GM12872 (cell line): ENCODE results near the gene SPTBN4.
A peak's percentile ranks its signal among the peaks of the same experiment; 100 is the strongest.

Experiments used
- TF ChIP-seq, protein P1 (sequence below): IDR thresholded peaks from 3 replicates; pipeline ENCODE4 v1.5.1; 2011; ENCODE audit warnings: low read depth, mild to moderate bottlenecking, low read length, moderate library complexity; ENCODE audit not compliant: insufficient read depth

SPTBN4 gene

DNA sequence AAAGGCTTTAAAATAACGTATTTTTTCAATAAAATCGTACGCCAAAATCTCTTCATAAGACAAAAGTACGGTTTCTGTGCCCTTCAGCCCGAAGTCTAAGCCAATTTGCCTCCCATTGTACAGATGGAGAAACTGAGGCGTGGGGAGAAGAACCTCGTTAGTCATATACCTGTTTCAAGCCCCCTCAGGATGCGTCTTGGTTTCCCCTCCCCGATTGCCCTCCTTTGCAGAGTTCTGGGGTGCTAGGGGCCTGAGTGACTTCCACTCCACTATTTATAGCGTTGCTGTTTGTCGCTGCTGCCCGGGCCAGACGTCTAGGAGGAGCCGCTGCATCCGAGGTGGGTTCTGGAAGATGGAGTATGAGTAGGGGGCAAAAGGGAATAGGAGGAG is 132.1 kb downstream of the SPTBN4 start:
- TF ChIP-seq, protein P1, sequence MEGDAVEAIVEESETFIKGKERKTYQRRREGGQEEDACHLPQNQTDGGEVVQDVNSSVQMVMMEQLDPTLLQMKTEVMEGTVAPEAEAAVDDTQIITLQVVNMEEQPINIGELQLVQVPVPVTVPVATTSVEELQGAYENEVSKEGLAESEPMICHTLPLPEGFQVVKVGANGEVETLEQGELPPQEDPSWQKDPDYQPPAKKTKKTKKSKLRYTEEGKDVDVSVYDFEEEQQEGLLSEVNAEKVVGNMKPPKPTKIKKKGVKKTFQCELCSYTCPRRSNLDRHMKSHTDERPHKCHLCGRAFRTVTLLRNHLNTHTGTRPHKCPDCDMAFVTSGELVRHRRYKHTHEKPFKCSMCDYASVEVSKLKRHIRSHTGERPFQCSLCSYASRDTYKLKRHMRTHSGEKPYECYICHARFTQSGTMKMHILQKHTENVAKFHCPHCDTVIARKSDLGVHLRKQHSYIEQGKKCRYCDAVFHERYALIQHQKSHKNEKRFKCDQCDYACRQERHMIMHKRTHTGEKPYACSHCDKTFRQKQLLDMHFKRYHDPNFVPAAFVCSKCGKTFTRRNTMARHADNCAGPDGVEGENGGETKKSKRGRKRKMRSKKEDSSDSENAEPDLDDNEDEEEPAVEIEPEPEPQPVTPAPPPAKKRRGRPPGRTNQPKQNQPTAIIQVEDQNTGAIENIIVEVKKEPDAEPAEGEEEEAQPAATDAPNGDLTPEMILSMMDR = no peak

DNA sequence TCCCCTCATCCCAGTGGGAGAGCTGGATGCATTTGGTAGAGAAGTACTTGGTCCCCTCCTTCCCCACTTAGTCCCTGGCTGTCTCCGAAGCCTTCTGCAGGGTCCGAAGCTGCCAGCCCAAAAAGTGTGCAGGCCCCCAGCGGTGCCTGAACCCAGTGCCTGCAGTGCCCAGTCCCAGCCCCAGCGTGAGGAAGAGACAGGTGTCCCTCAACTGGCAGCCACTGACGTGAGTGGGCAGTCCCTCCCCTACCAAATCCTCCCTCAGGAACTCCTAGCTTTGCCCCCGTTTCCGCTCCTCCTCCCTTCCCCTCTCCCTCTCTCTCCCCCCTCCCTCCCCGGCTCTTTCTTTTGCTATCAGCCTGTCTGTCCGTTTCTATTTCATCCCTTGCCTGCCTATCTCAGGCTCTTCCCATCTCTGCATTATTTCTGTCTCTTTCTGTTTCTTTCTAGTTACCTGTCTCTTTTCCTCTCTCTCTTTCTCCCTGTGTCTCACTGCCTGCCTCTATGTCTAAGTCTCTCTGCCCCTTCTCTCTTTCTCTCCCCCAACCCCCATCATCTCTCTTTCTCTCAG is 132.6 kb downstream of the SPTBN4 start:
- TF ChIP-seq, protein P1 = 0 out of 3 replicates have a peak, but pooled peaks have one; percentile 9

DNA sequence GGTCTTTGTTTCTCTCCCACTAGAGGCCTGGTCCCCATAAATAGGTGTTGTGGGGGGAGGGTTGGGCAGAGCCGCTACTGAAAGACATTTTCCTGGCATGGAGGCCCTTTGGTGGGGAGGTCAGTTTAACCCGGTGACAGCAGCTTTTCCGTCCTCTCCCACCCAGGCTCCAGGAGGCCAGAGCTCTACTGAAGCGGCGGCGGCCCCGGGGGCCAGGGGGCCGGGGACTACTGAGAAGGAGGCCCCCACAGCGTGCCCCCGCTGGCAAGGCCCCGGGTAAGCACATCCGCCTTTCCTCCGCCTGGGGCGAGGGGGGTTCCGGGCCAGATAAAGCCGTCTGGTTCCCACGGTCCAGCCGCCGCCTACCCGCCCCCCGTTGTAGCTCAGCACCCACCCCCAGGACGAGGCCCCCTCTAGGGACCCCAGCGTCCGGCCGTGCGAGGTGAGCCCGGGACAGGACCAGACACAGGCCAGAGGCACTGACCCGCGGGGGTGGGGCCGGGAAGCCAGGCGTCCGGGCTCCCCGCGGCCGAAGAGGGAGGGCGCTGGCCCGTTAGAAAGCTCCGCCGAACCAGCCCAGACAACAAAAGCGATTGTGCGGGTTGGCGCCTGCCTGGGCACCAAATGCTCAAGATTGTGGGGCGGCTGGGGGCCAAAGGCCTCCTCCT is 133.2 kb downstream of the SPTBN4 start:
- TF ChIP-seq, protein P1 = no peak

DNA sequence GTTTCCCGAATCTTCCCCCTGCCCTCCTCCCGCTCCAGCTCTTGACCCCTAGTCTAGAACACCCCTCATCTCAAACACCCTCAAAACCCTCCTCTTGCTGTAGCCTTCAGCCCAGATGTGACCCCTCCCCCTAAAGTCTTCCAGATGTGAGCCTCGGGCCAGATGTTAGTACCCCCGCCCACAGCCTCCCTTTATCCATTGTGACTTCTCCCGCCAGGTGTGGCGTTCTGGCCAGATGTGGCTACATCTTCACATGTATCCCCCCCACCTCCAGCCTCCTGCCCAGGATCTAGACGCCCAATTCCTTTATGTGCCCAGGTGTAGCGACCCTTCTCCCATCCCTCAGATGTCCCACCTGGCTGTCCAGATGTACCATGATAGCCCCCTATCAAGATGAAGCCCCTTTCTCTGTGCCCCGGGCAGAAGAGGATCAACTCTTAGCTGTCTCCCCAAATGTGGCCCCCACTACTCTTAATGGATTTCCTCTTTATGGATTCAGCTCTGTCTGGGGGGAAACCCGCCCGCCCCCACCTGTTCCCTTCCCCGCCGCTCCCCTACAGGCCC is 133.9 kb downstream of the SPTBN4 start:
- TF ChIP-seq, protein P1 = no peak

DNA sequence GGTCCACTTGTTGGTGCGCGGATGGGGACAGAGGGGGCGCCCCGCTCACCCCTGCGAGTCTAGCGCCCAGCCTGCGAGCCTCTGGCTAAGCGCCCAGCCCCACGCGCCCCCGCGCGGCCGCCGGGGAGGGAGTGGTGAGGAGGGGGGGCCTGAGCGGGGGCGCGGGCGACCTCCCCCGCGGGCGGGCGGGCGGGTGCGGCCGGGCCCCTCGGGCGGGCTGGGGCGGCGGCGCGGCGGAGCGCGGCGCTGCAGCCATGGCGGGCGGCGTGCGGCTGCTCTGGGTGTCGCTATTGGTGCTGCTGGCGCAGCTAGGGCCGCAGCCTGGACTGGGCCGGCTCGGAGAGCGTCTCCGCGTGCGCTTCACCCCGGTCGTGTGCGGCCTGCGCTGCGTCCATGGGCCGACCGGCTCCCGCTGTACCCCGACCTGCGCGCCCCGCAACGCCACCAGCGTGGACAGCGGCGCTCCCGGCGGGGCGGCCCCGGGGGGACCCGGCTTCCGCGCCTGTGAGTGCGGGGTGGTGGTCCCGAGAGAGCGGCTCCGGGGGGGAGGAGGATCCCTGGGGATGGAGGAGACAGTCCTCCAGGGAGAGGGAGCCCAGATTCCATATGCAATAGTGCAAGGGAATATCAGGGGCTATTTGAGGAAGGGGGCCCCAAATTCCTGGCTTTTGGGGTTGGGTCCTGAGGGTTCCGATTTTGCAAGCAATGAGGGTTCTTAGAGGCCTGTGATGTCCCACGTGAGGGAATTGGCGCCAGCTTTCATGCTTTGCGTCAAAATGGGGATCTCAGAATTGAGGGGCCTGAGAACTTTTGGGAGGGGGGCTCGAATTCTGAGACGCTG is 134.6 kb downstream of the SPTBN4 start, which contains the start of gene LTBP4:
Gene LTBP4 (plus strand): TSS at position 236 of the 841 bp plus-strand sequence. CDS start 19 bp downstream, at position 255.
- TF ChIP-seq, protein P1 = 0 out of 3 replicates have a peak, but pooled peaks have one; percentile 11

DNA sequence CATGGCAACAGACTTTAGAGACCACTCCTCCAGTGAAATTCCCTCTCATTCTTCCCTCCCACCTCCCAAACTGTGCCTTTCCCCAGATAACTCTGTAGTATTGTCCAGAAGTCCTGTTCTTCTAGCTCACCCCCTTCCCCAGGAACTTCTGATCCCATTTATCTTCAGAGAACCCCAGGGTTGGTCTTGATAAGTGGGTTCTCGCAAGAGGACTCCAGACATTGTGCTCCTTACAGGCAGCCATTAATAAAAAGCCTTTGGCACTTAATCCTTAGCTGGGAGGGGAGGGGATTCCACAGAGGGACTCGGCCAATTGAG is 136.2 kb downstream of the SPTBN4 start:
- TF ChIP-seq, protein P1 = no peak
